ENCODE measurements around the gene RHCE.

DNA sequence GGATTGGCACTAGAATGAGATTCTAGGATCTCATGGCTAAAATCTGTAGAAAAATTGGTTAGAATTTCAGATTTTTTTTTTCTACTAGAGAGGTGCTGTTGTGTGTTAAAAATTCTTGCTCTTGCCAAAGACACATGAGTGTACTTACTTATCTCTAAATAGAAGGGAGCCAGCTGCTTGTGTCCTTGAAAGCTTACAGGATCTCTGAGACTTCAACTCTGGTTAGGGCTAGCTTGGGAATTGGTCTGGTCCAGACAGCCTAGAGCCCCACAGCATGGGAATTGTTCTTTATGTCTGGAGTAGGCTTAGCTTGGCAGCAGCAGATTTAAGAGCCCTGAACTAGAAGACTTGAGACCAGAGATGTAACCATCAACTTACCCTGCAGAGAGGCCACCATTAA is 47.4 kb upstream of the RHCE start:
- TF ChIP-seq, protein P1, sequence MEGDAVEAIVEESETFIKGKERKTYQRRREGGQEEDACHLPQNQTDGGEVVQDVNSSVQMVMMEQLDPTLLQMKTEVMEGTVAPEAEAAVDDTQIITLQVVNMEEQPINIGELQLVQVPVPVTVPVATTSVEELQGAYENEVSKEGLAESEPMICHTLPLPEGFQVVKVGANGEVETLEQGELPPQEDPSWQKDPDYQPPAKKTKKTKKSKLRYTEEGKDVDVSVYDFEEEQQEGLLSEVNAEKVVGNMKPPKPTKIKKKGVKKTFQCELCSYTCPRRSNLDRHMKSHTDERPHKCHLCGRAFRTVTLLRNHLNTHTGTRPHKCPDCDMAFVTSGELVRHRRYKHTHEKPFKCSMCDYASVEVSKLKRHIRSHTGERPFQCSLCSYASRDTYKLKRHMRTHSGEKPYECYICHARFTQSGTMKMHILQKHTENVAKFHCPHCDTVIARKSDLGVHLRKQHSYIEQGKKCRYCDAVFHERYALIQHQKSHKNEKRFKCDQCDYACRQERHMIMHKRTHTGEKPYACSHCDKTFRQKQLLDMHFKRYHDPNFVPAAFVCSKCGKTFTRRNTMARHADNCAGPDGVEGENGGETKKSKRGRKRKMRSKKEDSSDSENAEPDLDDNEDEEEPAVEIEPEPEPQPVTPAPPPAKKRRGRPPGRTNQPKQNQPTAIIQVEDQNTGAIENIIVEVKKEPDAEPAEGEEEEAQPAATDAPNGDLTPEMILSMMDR (conservative IDR thresholded peaks at IDR 0.05 in 1 of 2, IDR thresholded peaks at IDR 0.05 in 1 of 2; ENCODE audit: low read depth in 1 of 2, low read length in 2 of 2), result no peak
- TF ChIP-seq EZH2 (IDR thresholded peaks at IDR 0.05; ENCODE audit: low read length, missing control alignments), result no peak
